HPDE6-E6E7 (cell line): ENCODE results near the gene GRK1.

Experiments
- DNase-seq: peaks from one replicate; pipeline ENCODE4 v3.0.0; 2011; ENCODE audit warnings: missing footprints; ENCODE audit errors: extremely low spot score

GRK1 gene

GRCh38 chr13:113650275-113650674 lies 16.7 kb upstream of the GRK1 start:
- no peak for DNase-seq

GRCh38 chr13:113650731-113651148 lies 16.3 kb upstream of the GRK1 start:
- DNase-seq, result no peak

GRCh38 chr13:113651511-113652403 lies 15.3 kb upstream of the GRK1 start:
- DNase-seq, result no peak

- DNase-seq, result no peak
These were observed 14.4 kb upstream of the GRK1 start for GRCh38 chr13:113652404-113653263.

GRCh38 chr13:113653264-113654174 lies 13.5 kb upstream of the GRK1 start:
- DNase-seq, result no peak

GRCh38 chr13:113654175-113654560 lies 12.9 kb upstream of the GRK1 start:
- no peak for DNase-seq

- DNase-seq, result no peak
These were observed 12.3 kb upstream of the GRK1 start for GRCh38 chr13:113654591-113655345.

GRCh38 chr13:113655346-113656002 lies 11.5 kb upstream of the GRK1 start:
- DNase-seq, result no peak

GRCh38 chr13:113656003-113656588 lies 10.9 kb upstream of the GRK1 start:
- no peak for DNase-seq

GRCh38 chr13:113656831-113657671 lies 10.0 kb upstream of the GRK1 start:
- no peak for DNase-seq

GRCh38 chr13:113657851-113658741 lies 8.9 kb upstream of the GRK1 start, which contains the start of gene ATP4B:
TSS of gene ATP4B (minus strand) at chr13:113658198. CDS start at chr13:113658144, 54 bp downstream.
- DNase-seq, result no peak

GRCh38 chr13:113658836-113659235 lies 8.2 kb upstream of the GRK1 start:
- DNase-seq, result no peak

- no peak for DNase-seq
These were observed 7.7 kb upstream of the GRK1 start for GRCh38 chr13:113659337-113659736.

- no peak for DNase-seq
These were observed 7.0 kb upstream of the GRK1 start for GRCh38 chr13:113660066-113660465.

- DNase-seq, result no peak
These were observed 5.5 kb upstream of the GRK1 start for GRCh38 chr13:113661509-113661908.

- DNase-seq, result no peak
These were observed 3.1 kb upstream of the GRK1 start for GRCh38 chr13:113663934-113664333.

- no peak for DNase-seq
These were observed 2.0 kb upstream of the GRK1 start for GRCh38 chr13:113664751-113665596.
